Cardiac fibroblast (primary cell): ENCODE results near the gene OR2C3.

Experiments used
- DNase-seq, 2 donors: peaks; one replicate each; pipeline versions ENCODE4 v3.0.0 to v3.0.0-alpha.2; 2010; ENCODE audit warnings: low read depth in 2 of 2
- H3K4me3 ChIP-seq, 2 donors: replicated peaks in 1 of 2; 1 replicate in 1 of 2; 2 replicates in 1 of 2; pipeline ENCODE4 v1.5.1; 2011; ENCODE audit warnings: low read depth in 2 of 2, low read length in 2 of 2, mild to moderate bottlenecking in 2 of 2, moderate library complexity in 1 of 2
- TF ChIP-seq, protein P1 (sequence below): IDR thresholded peaks from one replicate; pipeline ENCODE4 v1.5.1; 2011; ENCODE audit warnings: low read depth, mild to moderate bottlenecking, low read length, inconsistent platforms

OR2C3 gene

DNA sequence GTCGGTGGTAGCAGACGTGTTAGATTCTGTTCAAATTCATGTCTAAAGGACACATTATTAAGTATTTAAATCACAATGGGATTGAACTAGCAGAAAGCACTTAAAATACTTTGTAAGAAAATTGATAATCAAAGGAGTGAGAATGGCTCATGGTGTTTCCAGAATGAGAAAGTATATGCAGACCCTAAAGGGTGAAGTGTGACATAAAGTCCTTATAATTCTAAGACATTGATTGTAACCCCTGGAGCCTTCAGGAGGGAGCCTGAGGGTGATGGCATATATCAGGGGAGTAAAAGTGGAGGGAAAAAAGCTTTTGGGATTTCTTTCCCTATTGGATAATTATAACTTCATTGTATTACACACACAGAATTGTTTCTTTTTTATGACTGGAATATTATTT is at the start of gene OR2C3:
Gene OR2C3 (minus strand): TSS at position 101 of the 400 bp plus-strand sequence. CDS start 3,929 bp downstream, outside the sequence.
- no peak within 1 kb of the TSS for H3K4me3 ChIP-seq
- no peak for DNase-seq
- TF ChIP-seq, protein P1, sequence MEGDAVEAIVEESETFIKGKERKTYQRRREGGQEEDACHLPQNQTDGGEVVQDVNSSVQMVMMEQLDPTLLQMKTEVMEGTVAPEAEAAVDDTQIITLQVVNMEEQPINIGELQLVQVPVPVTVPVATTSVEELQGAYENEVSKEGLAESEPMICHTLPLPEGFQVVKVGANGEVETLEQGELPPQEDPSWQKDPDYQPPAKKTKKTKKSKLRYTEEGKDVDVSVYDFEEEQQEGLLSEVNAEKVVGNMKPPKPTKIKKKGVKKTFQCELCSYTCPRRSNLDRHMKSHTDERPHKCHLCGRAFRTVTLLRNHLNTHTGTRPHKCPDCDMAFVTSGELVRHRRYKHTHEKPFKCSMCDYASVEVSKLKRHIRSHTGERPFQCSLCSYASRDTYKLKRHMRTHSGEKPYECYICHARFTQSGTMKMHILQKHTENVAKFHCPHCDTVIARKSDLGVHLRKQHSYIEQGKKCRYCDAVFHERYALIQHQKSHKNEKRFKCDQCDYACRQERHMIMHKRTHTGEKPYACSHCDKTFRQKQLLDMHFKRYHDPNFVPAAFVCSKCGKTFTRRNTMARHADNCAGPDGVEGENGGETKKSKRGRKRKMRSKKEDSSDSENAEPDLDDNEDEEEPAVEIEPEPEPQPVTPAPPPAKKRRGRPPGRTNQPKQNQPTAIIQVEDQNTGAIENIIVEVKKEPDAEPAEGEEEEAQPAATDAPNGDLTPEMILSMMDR, result no peak

DNA sequence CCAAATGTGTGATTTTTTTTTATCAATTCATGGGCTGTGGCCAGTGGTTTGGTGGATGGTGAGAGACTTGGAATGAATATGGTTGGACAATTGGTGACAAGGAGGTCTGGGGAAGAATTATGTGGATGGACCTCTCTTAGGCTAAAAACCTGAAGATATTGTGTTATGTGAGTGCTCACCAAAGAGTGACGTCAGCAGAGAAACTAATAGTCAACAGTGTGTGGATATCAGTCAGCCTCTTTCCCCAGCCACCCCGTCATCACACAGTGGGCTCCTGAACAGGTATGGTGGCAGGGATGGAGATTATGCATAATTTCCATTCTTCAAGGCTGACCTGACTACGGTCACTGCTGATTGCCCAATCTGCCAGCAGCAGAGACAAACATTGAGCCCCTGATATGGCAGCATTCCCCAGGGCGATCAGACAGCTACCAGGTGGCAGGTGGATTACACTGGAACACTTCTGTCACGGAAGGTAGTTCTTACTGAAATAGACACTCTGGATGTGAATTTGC is 42.8 kb upstream of the OR2C3 start:
- DNase-seq, result no peak
- H3K4me3 ChIP-seq, result no peak overlapping the region
- TF ChIP-seq, protein P1, result no peak

DNA sequence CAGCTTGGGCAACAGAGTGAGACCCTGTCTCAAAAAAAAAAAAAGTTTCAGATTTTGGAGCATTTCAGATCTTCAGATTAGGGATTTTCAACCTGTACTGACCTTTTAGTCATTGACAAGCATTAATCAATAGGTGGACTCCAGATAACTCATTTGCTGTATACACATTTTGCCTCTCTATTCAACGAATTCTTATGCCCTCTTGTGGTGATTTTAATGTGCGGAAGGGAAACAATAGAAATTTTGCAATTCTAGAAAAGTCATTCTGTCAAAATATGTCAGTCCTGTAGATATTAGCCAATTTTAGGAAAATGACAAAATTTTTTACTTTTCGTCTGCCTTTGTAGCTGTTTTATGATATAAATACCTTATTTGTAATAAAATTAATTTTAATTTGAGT is 40.3 kb upstream of the OR2C3 start:
- H3K4me3 ChIP-seq, result no peak overlapping the region
- peak in 1 of 2 donors; percentile 24 for DNase-seq
- TF ChIP-seq, protein P1, result peak; percentile 30

DNA sequence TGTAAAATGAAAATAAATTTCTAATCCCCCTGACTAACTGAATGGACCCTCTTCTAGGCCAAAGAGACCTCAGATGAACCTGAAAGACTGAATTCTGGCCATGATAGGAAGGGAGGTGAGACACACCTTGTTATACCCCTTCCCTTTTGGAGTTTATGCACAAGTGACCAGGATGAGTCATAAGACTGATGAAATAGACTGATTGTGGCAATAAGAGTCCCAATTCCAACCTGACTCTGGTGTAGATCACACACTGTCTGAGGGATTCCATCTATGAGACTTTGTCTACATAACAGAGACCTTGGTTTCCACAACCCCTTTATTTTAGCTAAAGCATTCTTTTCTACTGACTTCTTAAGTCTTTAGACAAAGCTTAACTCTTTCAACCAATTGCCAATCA is 38.4 kb upstream of the OR2C3 start:
- H3K4me3 ChIP-seq, result no peak overlapping the region
- DNase-seq, result no peak
- TF ChIP-seq, protein P1, result no peak

DNA sequence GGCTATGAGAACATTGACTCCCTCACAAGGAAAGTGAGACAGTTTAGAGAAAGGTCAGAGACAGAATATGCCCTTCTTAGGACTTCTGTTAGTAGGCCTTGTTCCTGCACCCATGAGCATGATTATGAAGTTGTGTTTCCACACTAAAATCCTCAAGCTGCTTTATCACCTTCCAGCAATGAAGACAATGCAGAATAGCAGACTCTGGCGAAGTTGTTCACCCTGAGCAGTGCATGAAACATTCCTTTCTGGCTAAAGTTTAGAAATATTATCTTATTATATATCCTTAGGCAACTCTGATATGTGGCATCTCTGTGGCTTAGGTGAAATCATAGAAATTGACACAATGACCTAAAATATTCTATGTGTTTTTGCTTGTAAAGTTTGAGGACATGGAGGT is 38.0 kb upstream of the OR2C3 start:
- TF ChIP-seq, protein P1, result no peak
- no peak overlapping the region for H3K4me3 ChIP-seq
- no peak for DNase-seq

DNA sequence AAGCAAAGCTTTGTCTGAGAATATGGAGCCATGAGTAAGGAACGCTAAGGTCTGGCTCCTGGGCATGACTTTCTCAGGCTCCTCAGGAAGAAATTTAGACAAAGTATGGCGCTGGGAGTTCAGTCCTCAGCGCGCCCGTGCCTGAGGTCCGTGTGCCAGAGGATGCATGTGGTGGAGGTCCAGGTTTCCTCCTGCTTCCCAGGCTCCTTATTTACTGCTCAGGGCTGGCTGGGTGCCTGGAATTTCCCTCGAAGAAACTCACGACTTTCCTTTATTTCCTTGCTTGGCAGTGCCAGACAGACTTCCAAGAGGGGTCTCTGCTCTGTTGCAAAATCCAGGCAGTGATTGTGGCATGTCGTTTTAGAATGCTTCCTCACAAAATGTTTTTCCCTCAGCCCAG is 26.0 kb upstream of the OR2C3 start:
- TF ChIP-seq, protein P1, result no peak

DNA sequence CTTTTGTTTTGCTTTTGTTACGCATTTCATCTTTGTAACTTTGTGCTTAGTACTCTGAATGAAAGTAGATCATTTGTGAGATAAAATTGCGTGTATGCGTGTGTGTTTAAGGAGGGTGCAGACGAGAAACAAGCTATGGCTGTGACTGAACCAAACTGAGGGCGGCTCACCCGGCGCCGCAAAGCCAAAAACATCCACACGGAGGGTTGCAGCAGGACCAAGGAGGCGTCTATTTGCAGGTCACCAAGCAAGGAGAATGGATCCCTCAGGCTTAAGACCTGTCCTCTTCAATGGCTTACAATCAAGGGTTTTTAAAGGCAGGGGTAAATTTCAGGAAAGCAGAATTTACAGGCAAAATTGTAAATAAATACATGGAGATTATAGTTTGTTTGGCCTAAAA is 25.5 kb upstream of the OR2C3 start:
- no peak overlapping the region for H3K4me3 ChIP-seq
- TF ChIP-seq, protein P1, result no peak

More for the DNA sequence above, 26.0 kb upstream of the OR2C3 start:
- no peak overlapping the region for H3K4me3 ChIP-seq
- DNase-seq, result no peak

More for the DNA sequence above, 25.5 kb upstream of the OR2C3 start:
- DNase-seq, result no peak
